Fibroblast of mammary gland (primary cell): ENCODE measurements around the gene MLLT10.

ENCODE experiments used
- DNase-seq: peaks from one replicate; pipeline ENCODE4 v3.0.0-alpha.2; 2010; ENCODE audit warnings: low read depth
- H3K4me3 ChIP-seq: 2 replicates; pipeline ENCODE4 v1.5.1; 2011; ENCODE audit warnings: low read depth, mild to moderate bottlenecking, low read length, moderate library complexity; ENCODE audit not compliant: control insufficient read depth
- CTCF ChIP-seq: conservative IDR thresholded peaks from 2 replicates; pipeline ENCODE4 v1.5.1; 2011; ENCODE audit warnings: low read depth, low read length, inconsistent platforms; ENCODE audit not compliant: control insufficient read depth, insufficient read depth

The MLLT10 gene

DNA sequence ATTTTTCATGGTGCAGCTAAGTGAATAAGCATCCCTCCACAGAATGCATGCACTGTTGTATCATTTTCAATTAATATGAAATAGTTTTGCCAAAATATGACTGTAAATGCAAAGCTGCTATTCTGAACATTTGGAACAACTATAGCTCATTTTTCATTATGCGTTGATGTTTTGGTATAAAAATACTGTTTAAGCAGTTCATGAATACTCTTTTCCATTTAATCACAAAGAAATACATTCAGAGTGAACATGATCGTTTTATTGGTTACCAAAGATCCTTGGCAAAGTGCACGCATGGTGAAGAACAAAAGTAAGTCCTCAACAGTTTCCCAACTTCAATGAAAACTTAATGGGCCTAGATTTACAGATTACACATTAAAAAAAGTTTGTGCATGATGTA, 41.6 kb upstream of the MLLT10 start:
- no peak for TF ChIP-seq CTCF
- no peak for DNase-seq
- H3K4me3 ChIP-seq: no peak overlapping the region

- no peak overlapping the region for H3K4me3 ChIP-seq
- no peak for DNase-seq
- no peak for TF ChIP-seq CTCF
Observed at GRCh38 chr10:21493784-21494183, 40.2 kb upstream of the MLLT10 start.

DNA sequence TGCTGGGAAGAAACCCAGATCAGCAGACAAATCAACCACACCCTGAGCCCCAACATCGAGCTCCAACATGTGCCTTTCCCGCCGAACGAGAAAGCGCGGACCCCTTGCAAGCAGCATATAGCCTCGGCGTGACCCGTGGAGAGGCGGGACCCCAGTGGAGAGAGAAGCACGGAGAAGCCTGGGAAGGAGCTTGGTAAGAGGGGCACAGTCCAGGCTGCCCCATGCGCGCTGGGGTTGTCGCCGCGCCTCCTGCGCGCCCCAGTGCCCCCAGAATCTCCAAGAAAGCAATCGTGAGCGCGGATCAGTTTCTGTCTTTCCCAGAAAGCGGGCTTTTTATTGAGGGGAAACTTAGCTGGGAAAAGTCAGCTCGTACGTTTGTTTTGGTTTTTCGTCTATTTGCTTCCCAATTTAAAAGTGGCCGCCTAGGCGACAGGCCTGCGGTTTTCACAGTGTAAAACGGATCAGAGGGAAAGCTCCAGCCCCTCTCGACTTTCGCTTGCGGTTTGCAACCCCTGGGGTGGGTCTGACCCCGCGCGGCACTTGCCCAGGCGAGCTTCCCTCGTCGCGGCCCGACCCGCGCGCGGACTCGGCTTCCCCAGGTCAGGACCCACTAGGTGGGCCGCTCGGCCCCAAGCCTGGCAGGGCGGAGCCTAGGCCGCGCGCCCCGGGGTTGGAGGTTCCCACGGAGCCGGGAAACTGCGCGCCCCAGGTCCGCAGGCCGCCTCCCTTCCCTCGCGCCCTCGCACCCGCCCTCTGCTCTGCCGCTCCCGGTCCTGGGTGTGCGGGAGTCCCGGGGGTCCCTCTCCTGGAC, 39.6 kb upstream of the MLLT10 start:
- no peak for DNase-seq
- no peak for TF ChIP-seq CTCF
- peak overlapping the region; percentile 63 for H3K4me3 ChIP-seq

GRCh38 chr10:21495002-21495751, 38.9 kb upstream of the MLLT10 start:
- no peak for TF ChIP-seq CTCF
- peak overlapping the region; percentile 63 for H3K4me3 ChIP-seq

DNA sequence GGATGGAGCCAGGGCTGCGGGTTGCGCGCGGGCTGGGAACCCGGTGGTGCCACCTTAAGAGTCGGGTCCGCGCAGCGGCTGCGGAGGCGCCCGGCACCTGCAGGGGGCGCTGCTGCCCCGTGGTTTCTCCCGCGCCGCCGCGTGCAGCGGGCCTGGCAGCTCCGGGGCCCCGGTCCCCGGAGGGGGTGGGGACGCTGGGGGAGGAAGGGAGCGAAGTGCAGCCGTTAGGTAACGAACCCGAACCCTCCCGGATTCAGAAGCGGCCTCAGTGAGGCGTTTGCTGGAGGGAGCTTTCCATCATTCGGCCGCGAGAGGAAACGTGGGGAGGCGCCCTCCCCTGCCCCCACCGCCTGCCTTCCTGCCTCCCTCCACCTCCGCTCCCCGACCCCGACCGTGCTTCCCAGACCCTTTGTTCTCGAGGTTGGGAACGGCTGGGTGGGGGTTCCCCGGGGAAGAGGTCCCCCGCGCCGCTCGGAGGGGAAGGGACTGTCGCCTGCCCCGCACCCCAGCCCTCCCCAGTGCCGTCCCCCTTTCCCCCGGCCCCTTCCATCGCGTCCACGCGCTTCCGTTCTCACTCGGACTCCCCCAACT, 38.2 kb upstream of the MLLT10 start:
- H3K4me3 ChIP-seq: peak overlapping the region; percentile 63
- DNase-seq: peak; percentile 76
- TF ChIP-seq CTCF: peak; percentile 45

More at GRCh38 chr10:21495002-21495751, 38.9 kb upstream of the MLLT10 start:
- DNase-seq: peak; percentile 25

GRCh38 chr10:21496343-21497176, 37.5 kb upstream of the MLLT10 start:
- peak overlapping the region; percentile 63 for H3K4me3 ChIP-seq
- TF ChIP-seq CTCF: peak; percentile 19
- DNase-seq: peak; percentile 34
